ENCODE results near the gene KDELR1. TPM values are rescaled to one million over a fixed set of nuclear protein-coding genes. Genes with fewer than 3 reads are reported as not detected.
A peak's percentile ranks its signal among the peaks of the same experiment; 100 is the strongest.

Gene KDELR1
- total and polyA plus RNA-seq, 2 of the 13 experiments (the other 11 are each of a cell fraction or from before 2014, with no cell fraction given), result 134 to 185 TPM

GRCh38 chr19:48419158-48419920, 28.0 kb upstream of the KDELR1 start (continued):
- TF ChIP-seq ZBTB26 (CRISPR knock-in tag; IDR thresholded peaks at IDR 0.05; ENCODE audit: borderline replicate concordance) (no peak), ZNF224 (CRISPR knock-in tag; IDR thresholded peaks at IDR 0.05) (no peak), ZSCAN20 (CRISPR knock-in tag; IDR thresholded peaks at IDR 0.05; ENCODE audit: borderline replicate concordance) (no peak), ZNF362 (CRISPR knock-in tag; IDR thresholded peaks at IDR 0.05; ENCODE audit: borderline replicate concordance) (peak; percentile 61; the same call in 1 of the 2 replicates), PTBP1 (IDR thresholded peaks at IDR 0.05; ENCODE audit: low read depth, low read length, poor library complexity, severe bottlenecking) (no peak), NFIB (CRISPR knock-in tag; IDR thresholded peaks at IDR 0.05; ENCODE audit: borderline replicate concordance) (no peak), LCORL (IDR thresholded peaks at IDR 0.05) (no peak), LCORL (CRISPR knock-in tag; IDR thresholded peaks at IDR 0.05) (no peak), ZNF530 (CRISPR knock-in tag; IDR thresholded peaks at IDR 0.05; ENCODE audit: low read depth) (no peak), ZNF775 (CRISPR knock-in tag; IDR thresholded peaks at IDR 0.05; ENCODE audit: borderline replicate concordance) (no peak), ZNF547 (CRISPR knock-in tag; IDR thresholded peaks at IDR 0.05) (no peak), ZNF143 (CRISPR knock-in tag; IDR thresholded peaks at IDR 0.05) (peak; percentile 96), PITX1 (CRISPR knock-in tag; IDR thresholded peaks at IDR 0.05) (no peak), CREBL2 (CRISPR knock-in tag; IDR thresholded peaks at IDR 0.05; ENCODE audit: borderline replicate concordance) (no peak), RNF2 (conservative IDR thresholded peaks at IDR 0.05; ENCODE audit: low read depth) (no peak), ZNF235 (CRISPR knock-in tag; IDR thresholded peaks at IDR 0.05; ENCODE audit: borderline replicate concordance) (no peak), NFKB2 (CRISPR knock-in tag; IDR thresholded peaks at IDR 0.05; ENCODE audit: borderline replicate concordance) (peak; percentile 22; the same call in 1 of the 2 replicates), ZNF275 (CRISPR knock-in tag; IDR thresholded peaks at IDR 0.05; ENCODE audit: borderline replicate concordance) (no peak), CREM (IDR thresholded peaks at IDR 0.05) (peak; percentile 91), CREM (CRISPR knock-in tag; IDR thresholded peaks at IDR 0.05) (no peak), AFF4 (CRISPR knock-in tag; IDR thresholded peaks at IDR 0.05) (no peak), SIN3B (IDR thresholded peaks at IDR 0.05; ENCODE audit: low read length) (no peak), ZNF780A (CRISPR knock-in tag; IDR thresholded peaks at IDR 0.05) (no peak), ZBTB7A (CRISPR knock-in tag; IDR thresholded peaks at IDR 0.05) (no peak)

All from HepG2 (cell line).